Activated T-helper 17 cell treated with anti-CD3 and anti-CD28 coated beads, Interleukin-2, amount 50 U/mL, for 72 hours (primary cell): ENCODE results near the gene AGAP1. TPM values are rescaled to one million over a fixed set of nuclear protein-coding genes. Genes with fewer than 3 reads are reported as not detected.

Source experiments
- ATAC-seq: fragments of 150-1000 bp; cut with Tn5 transposase; replicated peaks from 2 replicates; pipeline ENCODE4 v1.10.0; 2021; ENCODE audit warnings: mild to moderate bottlenecking, moderate library complexity
- H3K27ac Mint-ChIP-seq: one replicate; pipeline ENCODE4 v1.8.0; 2022; ENCODE audit warnings: mixed read lengths
- H3K27me3 Mint-ChIP-seq: one replicate; pipeline ENCODE4 v1.8.0; 2022; ENCODE audit warnings: mixed read lengths
- H3K36me3 Mint-ChIP-seq: one replicate; pipeline ENCODE4 v1.8.0; 2022; ENCODE audit warnings: low read depth, mild to moderate bottlenecking, mixed read lengths
- H3K4me1 Mint-ChIP-seq: one replicate; pipeline ENCODE4 v1.8.0; 2022; ENCODE audit warnings: mixed read lengths
- H3K4me3 Mint-ChIP-seq: one replicate; pipeline ENCODE4 v1.8.0; 2022; ENCODE audit warnings: mild to moderate bottlenecking, mixed read lengths
- H3K9me3 Mint-ChIP-seq: one replicate; pipeline ENCODE4 v1.8.0; 2022; ENCODE audit warnings: mixed read lengths
- total RNA-seq, 2 donors: library from RNA; stranded (reverse); gene quantifications; one replicate each; pipeline ENCODE4 v1.2.3, GENCODE V29; 2022

The AGAP1 gene
- total RNA-seq, 2 donors from 2014 or later = 2.2 to 5.3 TPM

DNA sequence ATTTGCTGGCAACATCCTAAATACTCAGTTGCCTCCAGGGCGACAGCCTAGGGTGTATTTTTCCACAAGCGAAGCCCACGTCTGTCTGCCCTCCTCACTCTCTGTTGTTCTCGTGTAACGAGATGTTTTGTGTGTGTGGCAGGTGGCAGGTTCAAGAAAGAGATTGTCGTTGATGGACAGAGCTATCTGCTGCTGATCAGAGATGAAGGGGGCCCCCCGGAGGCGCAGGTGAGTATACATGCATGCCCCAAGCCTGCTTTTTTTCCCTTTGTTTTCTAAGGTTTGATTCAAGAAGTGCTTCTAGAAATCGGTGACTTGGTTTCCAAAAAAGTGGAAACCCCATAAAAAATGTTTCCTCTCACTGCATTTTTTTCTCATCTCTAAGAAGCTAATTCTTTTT is 247.0 kb downstream of the AGAP1 start:
- ATAC-seq = no peak
- Mint-ChIP-seq H3K4me1 (no peaks in the 10 kb centered on the region), H3K36me3 (peaks cover 5% of the 10 kb centered on the region), H3K9me3 (no peaks in the 10 kb centered on the region), H3K27ac (no peak overlapping the region), H3K4me3 (no peak overlapping the region), H3K27me3 (peaks cover 3% of the 10 kb centered on the region)

DNA sequence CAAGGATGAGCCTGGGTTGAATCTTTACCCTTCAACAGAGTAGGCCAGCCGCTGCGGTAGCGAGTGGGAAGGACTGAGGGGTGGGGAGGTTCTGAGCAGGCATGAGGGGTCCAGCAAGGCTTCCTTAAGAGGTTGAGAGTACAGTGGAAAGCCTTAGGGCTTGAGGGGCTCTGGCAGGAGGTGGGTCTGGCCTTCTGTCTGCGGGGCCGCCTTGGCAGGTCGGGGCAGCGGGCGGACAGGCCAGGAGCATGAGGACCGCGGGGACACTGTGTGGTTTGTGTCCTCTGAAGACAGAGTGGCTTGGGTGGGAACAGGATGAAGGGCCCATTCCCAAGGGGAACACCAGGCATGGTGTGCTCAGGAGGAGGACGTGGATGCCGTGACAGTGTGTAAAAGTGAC is 250.3 kb downstream of the AGAP1 start:
- Mint-ChIP-seq H3K27ac (no peak overlapping the region), H3K9me3 (no peaks in the 10 kb centered on the region), H3K4me3 (no peak overlapping the region), H3K4me1 (no peaks in the 10 kb centered on the region), H3K36me3 (peaks cover 5% of the 10 kb centered on the region), H3K27me3 (peaks cover 3% of the 10 kb centered on the region)
- ATAC-seq = no peak

DNA sequence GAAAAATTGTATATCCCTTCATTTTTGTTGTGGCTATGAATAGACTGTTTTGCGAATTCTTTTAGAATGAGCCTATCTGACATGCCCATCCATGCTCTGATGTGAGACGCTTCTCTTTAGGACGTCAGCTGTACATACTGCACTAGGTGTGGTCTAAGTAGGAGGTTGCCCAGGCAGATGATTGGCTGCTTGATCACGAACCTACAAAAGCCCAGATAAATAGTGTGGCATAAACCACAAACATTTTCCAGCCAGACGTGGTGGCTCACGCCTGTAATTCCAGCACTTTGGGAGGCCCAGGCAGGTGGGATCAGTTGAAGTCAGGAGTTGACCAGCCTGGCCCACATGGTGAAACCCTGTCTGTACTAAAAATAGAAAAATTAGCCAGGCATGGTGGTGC is 251.8 kb downstream of the AGAP1 start:
- Mint-ChIP-seq H3K27ac (no peak overlapping the region), H3K4me3 (no peak overlapping the region), H3K36me3 (peaks cover 5% of the 10 kb centered on the region), H3K9me3 (no peaks in the 10 kb centered on the region), H3K4me1 (no peaks in the 10 kb centered on the region), H3K27me3 (peaks cover 7% of the 10 kb centered on the region)
- ATAC-seq = no peak

DNA sequence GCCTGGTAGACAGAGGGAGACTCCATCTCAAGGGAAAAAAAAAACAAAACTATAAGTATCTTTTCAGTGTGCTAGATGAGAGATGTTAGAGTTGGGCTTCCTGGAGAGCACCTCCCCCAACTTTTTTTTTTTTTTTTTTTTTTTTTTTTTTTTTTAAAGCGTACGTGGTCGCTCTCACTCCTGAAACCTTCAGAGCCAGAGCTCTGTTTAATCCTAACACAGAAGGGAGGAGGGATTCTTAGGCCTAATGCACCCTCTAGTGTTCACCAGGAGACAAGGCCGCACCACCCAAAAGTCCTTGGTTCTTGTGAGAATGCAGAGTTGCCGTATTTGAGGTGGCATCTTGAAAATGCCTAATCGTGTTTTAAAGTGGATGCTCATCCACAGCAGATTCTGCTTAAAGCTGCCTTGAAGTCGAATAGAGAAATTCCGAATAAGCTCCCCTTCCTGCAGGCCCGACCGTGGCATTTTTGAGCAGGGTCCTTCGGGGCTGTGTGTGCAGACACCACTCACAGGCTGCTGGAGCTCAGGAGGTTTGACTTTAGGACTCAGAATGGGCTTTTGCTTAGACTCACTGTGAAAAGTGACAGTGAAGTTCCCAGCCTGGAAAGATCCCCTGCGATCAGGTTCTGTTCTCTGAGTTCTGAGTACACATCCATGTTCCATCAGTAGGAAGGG is 252.6 kb downstream of the AGAP1 start:
- Mint-ChIP-seq H3K4me1 (no peaks in the 10 kb centered on the region), H3K36me3 (peaks cover 5% of the 10 kb centered on the region), H3K27me3 (peaks cover 7% of the 10 kb centered on the region), H3K27ac (no peak overlapping the region), H3K9me3 (no peaks in the 10 kb centered on the region), H3K4me3 (no peak overlapping the region)
- ATAC-seq = peak; percentile 82

DNA sequence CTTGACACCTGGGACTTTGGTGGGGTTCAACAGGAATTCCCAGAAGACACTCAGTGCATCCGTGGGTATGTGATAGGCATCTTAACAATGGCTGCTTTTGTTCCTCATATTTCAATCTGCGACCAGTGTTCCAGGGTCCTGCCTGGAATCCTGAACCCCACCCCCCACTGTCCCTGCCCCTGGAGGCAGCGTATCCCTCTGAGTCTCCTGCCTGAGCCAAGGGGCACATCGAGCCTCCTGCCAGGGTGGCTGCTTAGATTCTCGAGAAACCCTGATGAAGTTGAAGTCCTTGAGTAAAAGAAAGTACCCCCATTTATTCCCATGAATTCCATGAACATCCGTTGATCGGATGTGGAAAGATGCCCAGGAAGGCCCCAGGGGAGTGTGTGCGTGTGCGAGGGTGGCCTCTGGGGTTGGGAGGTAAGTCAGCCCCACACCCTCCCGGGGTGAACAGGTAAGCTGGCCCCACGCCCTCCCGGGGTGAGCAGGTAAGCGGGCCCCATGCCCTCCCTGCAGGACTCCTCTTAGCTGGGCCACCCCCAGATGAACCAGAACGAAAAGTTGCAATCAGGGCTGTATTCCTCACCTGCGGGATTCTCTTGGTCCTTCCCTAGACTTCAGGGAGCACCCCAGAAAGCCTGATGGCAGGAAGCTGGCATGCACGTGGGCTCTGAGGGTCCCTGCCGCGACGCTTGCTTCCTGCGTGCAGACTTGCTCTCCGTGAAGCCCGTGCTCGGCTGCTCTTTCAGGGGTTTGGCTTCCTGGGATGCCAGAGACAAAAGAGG is 253.3 kb downstream of the AGAP1 start:
- Mint-ChIP-seq H3K36me3 (peaks cover 5% of the 10 kb centered on the region), H3K27me3 (peaks cover 7% of the 10 kb centered on the region), H3K27ac (no peak overlapping the region), H3K4me1 (no peaks in the 10 kb centered on the region), H3K4me3 (no peak overlapping the region), H3K9me3 (no peaks in the 10 kb centered on the region)
- no peak for ATAC-seq

DNA sequence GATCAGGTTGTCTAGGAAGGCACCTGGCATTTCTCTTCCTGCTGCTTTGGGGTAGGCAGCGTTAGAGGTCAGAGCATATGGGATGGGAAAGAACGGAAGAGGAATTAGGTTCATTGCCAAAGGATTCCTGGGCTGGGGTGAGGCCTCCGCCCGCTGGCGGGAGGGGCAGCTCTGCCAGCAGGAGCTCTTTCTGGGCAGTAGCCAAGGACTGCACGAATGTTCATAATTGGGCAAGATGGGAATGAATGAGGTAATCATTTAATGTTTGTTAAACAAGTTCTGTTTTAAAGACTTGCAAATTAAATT is 253.9 kb downstream of the AGAP1 start:
- Mint-ChIP-seq H3K27me3 (peaks cover 7% of the 10 kb centered on the region), H3K9me3 (no peaks in the 10 kb centered on the region), H3K36me3 (peaks cover 5% of the 10 kb centered on the region), H3K4me1 (no peaks in the 10 kb centered on the region), H3K4me3 (no peak overlapping the region), H3K27ac (no peak overlapping the region)
- ATAC-seq = no peak

DNA sequence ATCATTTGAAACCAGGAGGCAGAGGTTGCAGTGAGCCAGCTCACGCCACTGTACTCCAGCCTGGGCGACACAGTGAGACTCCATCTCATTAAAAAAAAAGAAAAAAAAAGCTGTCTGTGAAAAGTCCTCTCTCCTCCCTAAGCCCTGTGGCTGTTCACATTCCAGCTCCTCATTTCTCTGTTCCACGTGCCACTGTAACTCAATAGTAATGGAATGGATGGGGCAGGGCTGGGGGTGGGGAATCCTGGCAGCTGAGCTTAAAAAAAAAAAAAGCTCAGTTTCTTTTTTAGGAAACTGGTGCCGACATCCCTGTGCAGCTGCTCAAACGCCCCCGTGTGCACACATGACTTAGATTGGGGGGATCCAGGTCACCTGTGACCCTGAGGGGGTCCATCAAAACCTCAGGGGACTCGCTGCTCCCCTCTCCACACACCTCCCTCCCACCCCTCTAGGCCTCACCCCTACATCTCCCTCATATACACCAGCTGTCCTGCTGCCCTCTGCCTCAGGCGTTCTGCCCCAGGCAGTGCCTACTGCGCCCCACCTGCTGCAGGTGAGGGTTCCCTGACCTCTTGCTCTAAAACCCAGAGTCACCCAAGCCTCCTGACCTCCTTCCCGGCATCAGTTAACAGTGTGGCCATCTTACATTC is 255.4 kb downstream of the AGAP1 start:
- no peak overlapping the region for H3K4me3 Mint-ChIP-seq
- H3K27me3 Mint-ChIP-seq = peaks cover 7% of the 10 kb centered on the region
- H3K27ac Mint-ChIP-seq = no peak overlapping the region
- peaks cover 5% of the 10 kb centered on the region for H3K36me3 Mint-ChIP-seq
- no peak for ATAC-seq
- H3K9me3 Mint-ChIP-seq = no peaks in the 10 kb centered on the region
- no peaks in the 10 kb centered on the region for H3K4me1 Mint-ChIP-seq

DNA sequence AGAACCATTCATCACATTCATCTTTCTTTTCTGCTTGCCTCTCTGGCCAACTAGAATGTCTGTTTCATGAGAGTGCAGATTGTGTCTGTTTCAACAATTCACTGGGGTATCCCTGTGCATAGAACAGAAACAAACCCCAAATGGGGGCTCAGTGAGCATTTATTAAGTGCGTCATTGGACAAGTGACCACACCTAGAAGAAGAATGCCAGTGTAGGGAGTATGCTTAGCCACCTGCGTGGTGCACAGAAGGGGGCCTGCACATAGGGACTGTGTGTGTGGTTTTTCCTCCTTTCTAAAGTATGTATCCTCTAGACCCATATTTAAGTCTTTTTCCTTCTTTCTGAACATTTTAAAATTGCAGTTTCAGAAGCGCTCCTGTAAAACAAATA is 255.9 kb downstream of the AGAP1 start:
- Mint-ChIP-seq H3K4me1 (no peaks in the 10 kb centered on the region), H3K9me3 (no peaks in the 10 kb centered on the region), H3K4me3 (no peak overlapping the region), H3K36me3 (peaks cover 5% of the 10 kb centered on the region), H3K27ac (no peak overlapping the region), H3K27me3 (peaks cover 4% of the 10 kb centered on the region)
- ATAC-seq = no peak

DNA sequence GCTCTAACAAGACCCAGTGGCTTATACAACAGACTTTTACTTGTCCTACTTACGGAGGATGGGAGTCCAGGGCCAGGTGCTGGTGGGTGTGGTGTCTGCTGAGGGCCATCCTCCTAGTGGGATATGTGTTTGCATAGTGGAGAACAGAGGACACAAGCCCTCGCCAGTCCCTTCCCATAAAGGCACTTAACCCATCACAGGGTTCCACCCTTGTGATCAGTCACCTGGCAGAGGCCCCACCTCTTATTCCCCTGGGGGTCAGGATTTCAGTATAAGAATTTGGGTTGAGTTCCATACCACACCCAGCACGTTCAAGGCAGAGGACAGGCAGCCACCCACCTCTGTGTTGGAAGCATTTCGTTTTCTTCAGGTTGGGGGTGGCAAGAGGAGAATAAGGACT is 259.0 kb downstream of the AGAP1 start:
- Mint-ChIP-seq H3K4me1 (no peaks in the 10 kb centered on the region), H3K4me3 (no peak overlapping the region), H3K27me3 (peaks cover 4% of the 10 kb centered on the region), H3K9me3 (no peaks in the 10 kb centered on the region), H3K36me3 (no peaks in the 10 kb centered on the region), H3K27ac (no peak overlapping the region)
- no peak for ATAC-seq

DNA sequence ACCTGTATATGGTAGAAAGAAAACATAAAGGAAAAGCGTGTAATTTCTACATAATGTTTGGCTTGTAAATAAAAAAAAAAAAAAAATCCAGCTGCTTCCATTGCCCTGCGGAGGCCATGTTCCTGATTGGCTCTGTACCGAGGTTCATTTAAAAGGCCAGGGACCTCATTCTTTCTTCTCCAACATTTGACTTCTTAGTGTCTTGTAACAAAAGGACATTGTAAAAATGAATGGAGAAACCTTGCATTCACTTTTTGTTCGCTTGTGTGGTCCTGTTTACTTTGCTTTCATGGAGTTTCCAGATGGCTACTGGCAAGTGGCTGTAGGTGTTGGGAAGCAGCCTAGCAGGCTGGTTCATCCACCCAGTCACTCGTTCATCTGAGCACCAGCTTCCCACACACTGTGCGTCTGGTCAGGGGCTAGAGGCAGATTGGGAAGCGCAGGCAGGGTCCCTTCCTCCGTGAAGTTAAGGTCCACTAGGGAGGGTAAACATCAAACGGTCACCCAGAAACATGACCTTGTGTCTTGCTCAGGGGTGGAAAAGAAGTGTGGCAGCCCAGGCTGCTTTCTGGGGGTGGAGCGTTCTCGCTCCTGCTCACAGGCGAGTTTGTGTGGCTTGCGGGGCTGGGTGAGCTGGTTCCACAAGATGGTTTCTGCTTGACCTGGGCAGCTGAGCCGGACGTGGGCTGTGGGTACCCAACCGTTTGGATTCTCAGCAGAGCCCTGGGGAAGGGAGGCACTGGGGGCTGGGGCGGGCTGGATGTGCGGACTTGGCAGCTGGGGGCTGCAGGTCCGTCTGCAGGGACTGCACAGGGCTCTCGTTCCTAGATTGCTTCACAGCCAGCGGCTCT is 260.7 kb downstream of the AGAP1 start:
- Mint-ChIP-seq H3K4me3 (no peak overlapping the region), H3K4me1 (no peaks in the 10 kb centered on the region), H3K36me3 (no peaks in the 10 kb centered on the region), H3K27ac (no peak overlapping the region), H3K27me3 (peaks cover 2% of the 10 kb centered on the region), H3K9me3 (no peaks in the 10 kb centered on the region)
- no peak for ATAC-seq

DNA sequence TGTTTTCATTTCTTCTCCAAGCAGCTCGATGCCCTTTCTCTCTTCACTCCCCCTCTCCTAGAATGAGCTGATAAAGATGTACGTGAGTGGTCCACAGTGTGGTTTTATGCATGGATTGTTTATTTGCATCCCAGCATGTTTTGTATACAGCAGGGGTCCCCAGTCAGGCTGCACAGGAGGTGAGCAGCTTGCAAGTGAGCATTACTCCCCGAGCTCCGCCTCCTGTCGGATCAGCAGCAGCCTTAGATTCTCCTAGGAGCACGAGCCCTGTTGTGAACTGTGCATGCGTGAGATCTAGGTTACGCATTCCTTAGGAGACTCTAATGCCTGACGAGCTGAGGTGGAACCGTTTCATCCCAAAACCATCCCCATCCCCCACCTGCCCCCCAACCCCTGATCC is 262.6 kb downstream of the AGAP1 start:
- H3K27ac Mint-ChIP-seq = no peak overlapping the region
- no peaks in the 10 kb centered on the region for H3K27me3 Mint-ChIP-seq

DNA sequence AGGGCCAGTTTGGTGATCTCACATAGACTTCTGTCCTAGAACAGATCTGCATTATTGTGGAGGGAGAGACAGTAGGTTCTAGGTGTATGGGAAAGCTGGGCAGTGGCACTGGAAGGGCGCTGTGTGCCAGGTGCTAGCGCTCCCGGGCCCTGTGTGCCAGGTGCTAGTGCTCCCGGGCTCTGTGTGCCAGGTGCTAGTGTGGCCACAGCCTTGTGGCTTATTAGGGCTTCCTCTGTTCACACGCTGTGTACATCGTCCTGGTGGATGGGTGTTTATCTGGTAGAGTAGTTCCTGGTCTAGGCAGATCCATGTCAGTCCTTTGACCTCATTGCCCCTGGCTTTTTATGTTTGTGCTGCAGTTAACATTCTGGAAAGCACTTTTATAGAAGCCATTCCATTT is 263.4 kb downstream of the AGAP1 start:
- H3K4me3 Mint-ChIP-seq = no peak overlapping the region
- no peak overlapping the region for H3K27ac Mint-ChIP-seq
- no peaks in the 10 kb centered on the region for H3K9me3 Mint-ChIP-seq
- H3K36me3 Mint-ChIP-seq = no peaks in the 10 kb centered on the region
- no peaks in the 10 kb centered on the region for H3K27me3 Mint-ChIP-seq
- no peaks in the 10 kb centered on the region for H3K4me1 Mint-ChIP-seq
- ATAC-seq = no peak

More for the DNA sequence above, 262.6 kb downstream of the AGAP1 start:
- Mint-ChIP-seq H3K36me3 (no peaks in the 10 kb centered on the region), H3K4me3 (no peak overlapping the region), H3K9me3 (no peaks in the 10 kb centered on the region), H3K4me1 (no peaks in the 10 kb centered on the region)
- ATAC-seq = no peak

DNA sequence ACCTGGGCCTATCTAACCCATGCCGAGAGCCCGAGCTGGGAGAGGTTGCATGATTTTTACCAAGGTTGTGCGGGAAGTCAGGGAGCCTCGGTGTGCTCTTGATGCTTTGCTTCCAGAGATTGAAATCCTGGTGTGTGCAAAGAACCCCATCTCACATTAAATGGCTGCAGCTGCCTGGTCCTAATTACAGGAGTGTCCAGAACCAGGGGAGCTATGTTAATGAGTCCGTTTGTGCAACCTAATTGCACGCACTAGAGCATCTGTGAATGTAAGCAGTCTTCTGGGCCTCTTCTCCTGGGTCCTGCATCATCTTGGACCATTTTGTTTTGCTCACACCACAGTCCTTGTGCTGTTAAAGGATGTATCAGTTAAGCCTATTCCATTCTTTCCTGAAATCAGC is 263.8 kb downstream of the AGAP1 start:
- H3K27me3 Mint-ChIP-seq = no peaks in the 10 kb centered on the region
- H3K27ac Mint-ChIP-seq = no peak overlapping the region
- no peaks in the 10 kb centered on the region for H3K9me3 Mint-ChIP-seq
- no peak overlapping the region for H3K4me3 Mint-ChIP-seq
- H3K36me3 Mint-ChIP-seq = no peaks in the 10 kb centered on the region
- no peaks in the 10 kb centered on the region for H3K4me1 Mint-ChIP-seq
- ATAC-seq = no peak

DNA sequence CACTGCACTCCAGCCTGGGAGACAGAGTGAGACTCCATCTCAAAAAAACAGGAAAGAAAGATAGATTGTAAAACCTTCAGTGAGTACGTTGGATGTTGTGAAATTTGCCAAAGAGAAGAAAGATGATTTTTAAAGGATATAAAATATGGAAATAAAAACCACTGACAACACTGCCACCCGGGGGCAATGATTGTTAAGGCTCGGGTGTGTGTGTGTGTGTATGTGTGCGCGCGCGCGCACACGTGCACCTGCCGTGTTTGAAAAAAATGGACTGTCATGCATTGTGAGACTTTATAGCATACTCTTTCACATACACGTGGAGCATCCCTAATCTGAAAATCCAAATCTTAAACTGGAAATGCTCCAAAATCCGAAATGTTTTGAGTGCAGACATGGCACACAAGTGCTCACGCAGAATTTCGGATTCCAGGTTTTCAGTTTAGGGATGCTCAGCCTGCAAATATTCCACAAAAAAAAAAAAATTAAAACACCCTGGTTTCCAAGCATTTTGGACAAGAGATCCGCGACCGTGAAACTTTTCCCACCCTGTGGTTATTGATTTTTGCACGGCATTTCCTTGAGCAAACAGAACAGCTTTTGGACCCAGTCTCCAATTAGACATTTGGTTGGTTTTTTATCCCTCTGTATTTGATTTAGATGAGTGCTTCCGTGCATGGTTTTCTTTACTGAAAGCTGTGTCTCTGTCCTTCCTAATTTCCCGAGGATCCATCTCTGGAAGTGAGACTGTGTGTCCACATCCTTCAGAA is 269.2 kb downstream of the AGAP1 start:
- Mint-ChIP-seq H3K27ac (no peak overlapping the region), H3K9me3 (no peaks in the 10 kb centered on the region), H3K4me1 (peaks cover 3% of the 10 kb centered on the region), H3K36me3 (no peaks in the 10 kb centered on the region), H3K27me3 (no peaks in the 10 kb centered on the region), H3K4me3 (no peak overlapping the region)
- ATAC-seq = no peak
